HCT116 (cell line): Measurements from ENCODE around the gene TCFL5. TPM values are rescaled to one million over a fixed set of nuclear protein-coding genes. Genes with fewer than 3 reads are reported as not detected.

Source experiments
- ATAC-seq: fragments of 200-7000 bp; cut with Tn5 transposase; 2 replicates; pipeline ENCODE4 v1.9.1; 2020; ENCODE audit warnings: mild to moderate bottlenecking, moderate library complexity
- BruUV-seq: library from RNA; stranded (reverse); fragments of 400-500 nt; replicated peaks from 2 replicates; lab custom pipeline; 2021; lab: Mats Ljungman, UMichigan
- CTCF ChIA-PET: fragments of 300-600 bp; sonication (Branson Sonifier 250); formaldehyde crosslinking; loops from one replicate; lab custom pipeline; 2021; ENCODE audit warnings: antibody characterized with exemption; lab: Charles Lee
- POLR2A ChIA-PET: fragments of 300-600, 350-600 bp; sonication (Branson Sonifier 250); formaldehyde crosslinking; loops from one replicate; lab custom pipeline; 2021; ENCODE audit warnings: antibody characterized with exemption; lab: Charles Lee
- RAD21 ChIA-PET, 2 experiments: fragments of 300-600 bp; sonication (Branson Sonifier 250); formaldehyde crosslinking; loops; one replicate each; lab custom pipeline; 2023; ENCODE audit warnings: low total read pairs in 2 of 2; ENCODE audit not compliant: uncharacterized antibody in 2 of 2, unreplicated experiment in 2 of 2, low non-redundant PET in 1 of 2; lab: Charles Lee
- DNase-seq: peaks from one replicate; pipeline ENCODE4 v3.0.0-alpha.2; 2010; ENCODE audit warnings: low read depth, low spot score
- H2AFZ ChIP-seq: fragments of 200-600 bp; shearing (Covaris generic), sonication (generic); 2 replicates; pipeline ENCODE4 v1.6.1; 2017; ENCODE audit warnings: low read depth, mixed run types, mixed read lengths, antibody characterized with exemption, low read length; ENCODE audit not compliant: poor library complexity, severe bottlenecking
- H3K27ac ChIP-seq: 2 replicates; pipeline ENCODE4 v1.5.1; 2012; ENCODE audit warnings: low read depth, low read length
- H3K27me3 ChIP-seq: fragments of 200-600 bp; sonication (generic); 2 replicates; pipeline ENCODE4 v1.6.1; 2016; ENCODE audit warnings: mixed run types, low read length, mixed read lengths; ENCODE audit not compliant: insufficient read depth
- H3K36me3 ChIP-seq, 2 experiments: fragments of 200-500 bp in 1 of 2; fragments of 200-600 bp in 1 of 2; sonication (Bioruptor generic) in 1 of 2; sonication (generic) in 1 of 2; 2 replicates each; pipeline versions ENCODE4 v1.5.1 to v1.6.1; 2014 to 2016; ENCODE audit warnings: low read length in 2 of 2, inconsistent platforms in 1 of 2, mixed read lengths in 1 of 2, mixed run types in 1 of 2; ENCODE audit not compliant: insufficient read depth in 2 of 2, control insufficient read depth in 1 of 2
- H3K4me1 ChIP-seq, 2 experiments: fragments of 200-600 bp in 1 of 2; sonication (generic) in 1 of 2; 2 replicates each; pipeline versions ENCODE4 v1.5.1 to v1.6.1; 2012 to 2017; ENCODE audit warnings: low read length in 2 of 2, inconsistent platforms in 1 of 2, mild to moderate bottlenecking in 1 of 2, mixed read lengths in 1 of 2, mixed run types in 1 of 2, moderate library complexity in 1 of 2; ENCODE audit not compliant: insufficient read depth in 2 of 2, control insufficient read depth in 1 of 2
- H3K4me2 ChIP-seq: fragments of 200-600 bp; sonication (generic); 2 replicates; pipeline ENCODE4 v1.6.1; 2017; ENCODE audit warnings: mixed run types, low read length, mixed read lengths
- H3K4me3 ChIP-seq, 2 experiments: fragments of 200-600 bp in 1 of 2; sonication (generic) in 1 of 2; replicated peaks in 1 of 2; 2 replicates each; pipeline ENCODE4 v1.5.1; 2011 to 2016; ENCODE audit warnings: low read length in 2 of 2, control low read depth in 1 of 2, low read depth in 1 of 2, mild to moderate bottlenecking in 1 of 2, mixed read lengths in 1 of 2, mixed run types in 1 of 2
- H3K79me2 ChIP-seq: fragments of 200-600 bp; sonication (generic); 2 replicates; pipeline ENCODE4 v1.6.1; 2017; ENCODE audit warnings: mild to moderate bottlenecking, mixed run types, low read length, moderate library complexity, mixed read lengths; ENCODE audit not compliant: insufficient read depth
- H3K9ac ChIP-seq: fragments of 200-600 bp; sonication (generic); 2 replicates; pipeline ENCODE4 v1.6.1; 2016; ENCODE audit warnings: low read length, mixed read lengths
- H3K9me2 ChIP-seq: fragments of 200-600 bp; sonication (generic), shearing (Covaris generic); 2 replicates; pipeline ENCODE4 v1.6.1; 2017; ENCODE audit warnings: mixed run types, mild to moderate bottlenecking, moderate library complexity; ENCODE audit not compliant: insufficient read depth
- H3K9me3 ChIP-seq, 2 experiments: fragments of 200-500 bp in 1 of 2; fragments of 200-600 bp in 1 of 2; sonication (Bioruptor generic) in 1 of 2; sonication (generic) in 1 of 2; 2 replicates each; pipeline ENCODE4 v1.6.1; 2014 to 2017; ENCODE audit warnings: low read length in 2 of 2, mixed read lengths in 2 of 2, inconsistent platforms in 1 of 2, low read depth in 1 of 2, mild to moderate bottlenecking in 1 of 2, mixed run types in 1 of 2, moderate library complexity in 1 of 2; ENCODE audit not compliant: control insufficient read depth in 1 of 2, insufficient read depth in 1 of 2
- H4K20me1 ChIP-seq: fragments of 200-600 bp; sonication (generic), shearing (Covaris generic); 2 replicates; pipeline ENCODE4 v1.6.1; 2017; ENCODE audit warnings: mixed run types, mild to moderate bottlenecking, moderate library complexity; ENCODE audit not compliant: insufficient read depth
- CEBPB ChIP-seq: IDR thresholded peaks from 2 replicates; pipeline ENCODE4 v1.6.1; 2012; ENCODE audit warnings: low read depth
- CTCF ChIP-seq, 3 experiments: fragments of 200-600 bp in 1 of 3; sonication (generic) in 1 of 3; IDR thresholded peaks in 2 of 3; conservative IDR thresholded peaks in 1 of 3; 2 replicates each; pipeline ENCODE4 v1.5.1; 2012 to 2017; ENCODE audit warnings: low read depth in 2 of 3, low read length in 2 of 3, antibody characterized with exemption in 1 of 3, borderline replicate concordance in 1 of 3, control low read depth in 1 of 3, mild to moderate bottlenecking in 1 of 3, mixed read lengths in 1 of 3, mixed run types in 1 of 3, moderate library complexity in 1 of 3; ENCODE audit not compliant: insufficient read depth in 1 of 3
- EGR1 ChIP-seq: IDR thresholded peaks from 2 replicates; pipeline ENCODE4 v1.6.1; 2012; ENCODE audit warnings: low read depth
- EZH2 ChIP-seq: fragments of 200-600 bp; sonication (generic); IDR thresholded peaks from 2 replicates; pipeline ENCODE4 v1.6.1; 2017; ENCODE audit warnings: antibody characterized with exemption, mixed run types
- EZH2phosphoT487 ChIP-seq: fragments of 200-600 bp; IDR thresholded peaks from 2 replicates; pipeline ENCODE4 v1.6.1; 2018; ENCODE audit warnings: antibody characterized with exemption, borderline replicate concordance
- FOSL1 ChIP-seq: IDR thresholded peaks from 2 replicates; pipeline ENCODE4 v1.6.1; 2012; ENCODE audit warnings: low read depth
- REST ChIP-seq: IDR thresholded peaks from 2 replicates; pipeline ENCODE4 v1.6.1; 2012; ENCODE audit warnings: low read depth
- SIN3A ChIP-seq: IDR thresholded peaks from 2 replicates; pipeline ENCODE4 v1.6.1; 2012; ENCODE audit warnings: low read depth
- SP1 ChIP-seq: IDR thresholded peaks from 2 replicates; pipeline ENCODE4 v1.6.1; 2012; ENCODE audit warnings: low read depth
- TCF7L2 ChIP-seq: IDR thresholded peaks from 2 replicates; pipeline ENCODE4 v1.7.0; 2011; ENCODE audit warnings: borderline replicate concordance, inconsistent platforms; ENCODE audit not compliant: insufficient read depth, insufficient read length; ENCODE audit errors: extremely low read depth
- YY1 ChIP-seq: IDR thresholded peaks from 2 replicates; pipeline ENCODE4 v1.6.1; 2011; ENCODE audit warnings: low read length, low read depth, moderate library complexity, mild to moderate bottlenecking; ENCODE audit not compliant: insufficient replicate concordance; ENCODE audit errors: extremely low read depth
- ZFX ChIP-seq: fragments of 450-650 bp; IDR thresholded peaks from 2 replicates; pipeline ENCODE4 v1.6.1; 2017
- ZNF274 ChIP-seq: fragments of 200-500 bp; sonication (Bioruptor generic); IDR thresholded peaks from 2 replicates; pipeline ENCODE4 v1.6.1; 2014; ENCODE audit warnings: mild to moderate bottlenecking, low read depth, low read length, inconsistent platforms
- intact Hi-C: fragments of 100-400 bp; cut with micrococcal nuclease; formaldehyde crosslinking; loops from 2 replicates; pipeline ENCODE4 v1.10.0; 2022
- total RNA-seq: library from RNA; stranded (reverse); gene quantifications from one replicate; pipeline ENCODE4 v1.2.1, GENCODE V29; 2021; ENCODE audit not compliant: unreplicated experiment

The TCFL5 gene
- total RNA-seq, 1 experiment from 2014 or later: 20.4 TPM

- Histone ChIP-seq H2AFZ (no peak overlapping the region), H3K27ac (no peak overlapping the region), H3K4me2 (no peak overlapping the region), H3K27me3 (no peaks in the 10 kb centered on the region), H3K79me2 (no peaks in the 10 kb centered on the region), H3K36me3 (peaks cover under 1 to 3% of the 10 kb centered on the region in 2 experiments; a peak in 2 of 4 replicates), H3K9me2 (no peaks in the 10 kb centered on the region), H3K9me3 (no peaks in the 10 kb centered on the region), H4K20me1 (no peaks in the 10 kb centered on the region), H3K4me3 (no peak overlapping the region), H3K9ac (no peak overlapping the region), H3K4me1 (no peaks in the 10 kb centered on the region)
- no peak for TF ChIP-seq EZH2phosphoT487
- no peak for TF ChIP-seq SP1
- no peak for TF ChIP-seq SIN3A
- TF ChIP-seq YY1: no peak
- no peak for TF ChIP-seq FOSL1
- intact Hi-C loops: no loop called here
- no peak for DNase-seq
- RAD21 ChIA-PET: no interaction called here
- CTCF ChIA-PET: no interaction called here
- ATAC-seq: no peak
- no TSS peak for BruUV-seq
- POLR2A ChIA-PET: no interaction called here
Measured at GRCh38 chr20:62840244-62841197, 21.1 kb downstream of the TCFL5 start.

DNA sequence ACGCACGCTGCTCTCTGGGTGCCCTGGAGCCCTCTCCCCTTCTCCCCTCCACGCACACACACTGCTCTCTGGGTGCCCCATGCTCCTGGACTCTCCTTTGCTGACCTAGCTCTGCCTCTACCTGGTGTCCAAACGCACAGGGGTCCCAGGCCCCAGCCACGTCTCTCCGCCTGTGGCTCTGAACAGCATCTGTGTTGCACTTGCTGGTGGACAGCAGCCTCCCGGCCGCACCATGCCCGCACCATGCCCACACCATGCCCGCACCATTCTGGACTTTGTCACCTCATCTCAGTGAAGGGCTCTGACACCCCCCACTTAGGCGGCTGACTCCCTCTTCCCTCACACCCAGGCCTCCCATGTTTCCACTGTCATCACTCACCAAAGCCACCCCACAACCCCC, 21.8 kb downstream of the TCFL5 start:
- no peaks in the 10 kb centered on the region for H3K9me3 ChIP-seq
- no peaks in the 10 kb centered on the region for H3K27me3 ChIP-seq
- POLR2A ChIA-PET: no interaction called here
- H2AFZ ChIP-seq: no peak overlapping the region
- H3K9me2 ChIP-seq: no peaks in the 10 kb centered on the region
- BruUV-seq: no TSS peak
- no peak for ATAC-seq
- DNase-seq: no peak
- H3K4me1 ChIP-seq: no peaks in the 10 kb centered on the region
- no peaks in the 10 kb centered on the region; a peak in 1 of 4 replicates for H3K36me3 ChIP-seq
- RAD21 ChIA-PET: no interaction called here
- no peak overlapping the region for H3K4me2 ChIP-seq
- no peak overlapping the region for H3K9ac ChIP-seq
- H3K27ac ChIP-seq: no peak overlapping the region
- intact Hi-C loops: no loop called here
- H3K4me3 ChIP-seq: no peak overlapping the region
- no peaks in the 10 kb centered on the region for H3K79me2 ChIP-seq
- H4K20me1 ChIP-seq: no peaks in the 10 kb centered on the region
- CTCF ChIA-PET: no interaction called here
- TF ChIP-seq SP1 (no peak), ZNF274 (no peak), EZH2 (no peak), REST (no peak), SIN3A (no peak), ZFX (no peak), CTCF (IDR thresholded peaks at IDR 0.05 in 2 of 3, conservative IDR thresholded peaks at IDR 0.05 in 1 of 3; ENCODE audit: borderline replicate concordance in 1 of 3, insufficient read depth in 1 of 3, low read depth in 2 of 3, low read length in 2 of 3) (no peak), CEBPB (no peak), FOSL1 (no peak), TCF7L2 (no peak), EGR1 (no peak)
